ENCODE results near the gene GPX2.

GPX2 gene

GRCh38 chr14:64953661-64954060 is 11.1 kb upstream of the GPX2 start:
- H3K4me3 ChIP-seq, result no peak overlapping the region
- TF ChIP-seq CTCF (IDR thresholded peaks at IDR 0.05), result no peak
- no peak for DNase-seq (ENCODE audit: low spot score)
- H3K27ac ChIP-seq, result peak overlapping the region in 1 of 2 donors; percentile 46

GRCh38 chr14:64953310-64953654 is 10.7 kb upstream of the GPX2 start:
- no peak for DNase-seq (ENCODE audit: low spot score)
- H3K4me3 ChIP-seq, result no peak overlapping the region
- no peak for TF ChIP-seq CTCF (IDR thresholded peaks at IDR 0.05)
- H3K27ac ChIP-seq, result peak overlapping the region in 1 of 2 donors; percentile 46

- Histone ChIP-seq H3K4me3 (no peak overlapping the region), H3K27ac (peak overlapping the region in 1 of 2 donors; percentile 46)
- DNase-seq (ENCODE audit: low spot score), result no peak
- no peak for TF ChIP-seq CTCF (IDR thresholded peaks at IDR 0.05)
These were observed 10.2 kb upstream of the GPX2 start for GRCh38 chr14:64952598-64953309.

- Histone ChIP-seq H3K27ac (peak overlapping the region in 1 of 2 donors; percentile 46), H3K4me3 (no peak overlapping the region)
- DNase-seq (ENCODE audit: low spot score), result no peak
- TF ChIP-seq CTCF (IDR thresholded peaks at IDR 0.05), result no peak
These were observed 9.2 kb upstream of the GPX2 start for GRCh38 chr14:64951724-64952123.

GRCh38 chr14:64951291-64951690 is 8.7 kb upstream of the GPX2 start:
- Histone ChIP-seq H3K4me3 (no peak overlapping the region), H3K27ac (peak overlapping the region in 1 of 2 donors; percentile 46)
- TF ChIP-seq CTCF (IDR thresholded peaks at IDR 0.05), result no peak
- no peak for DNase-seq (ENCODE audit: low spot score)

GRCh38 chr14:64950889-64951288 is 8.3 kb upstream of the GPX2 start:
- H3K4me3 ChIP-seq, result no peak overlapping the region
- TF ChIP-seq CTCF (IDR thresholded peaks at IDR 0.05), result no peak
- DNase-seq (ENCODE audit: low spot score), result no peak
- H3K27ac ChIP-seq, result peak overlapping the region in 1 of 2 donors; percentile 46

- TF ChIP-seq CTCF (IDR thresholded peaks at IDR 0.05), result no peak
- no peak for DNase-seq (ENCODE audit: low spot score)
- no peak overlapping the region for H3K4me3 ChIP-seq
- no peak overlapping the region for H3K27ac ChIP-seq
These were observed 6.2 kb upstream of the GPX2 start for GRCh38 chr14:64948612-64949210.

All from coronary artery (tissue), 2 donors.